Measurements from ENCODE around the gene ACSL5.
"Not testable (repeated sequence)": the region's sequence is repeated elsewhere in the genome, so short reads cannot be mapped to it uniquely, and the experiment has no call there.

DNA sequence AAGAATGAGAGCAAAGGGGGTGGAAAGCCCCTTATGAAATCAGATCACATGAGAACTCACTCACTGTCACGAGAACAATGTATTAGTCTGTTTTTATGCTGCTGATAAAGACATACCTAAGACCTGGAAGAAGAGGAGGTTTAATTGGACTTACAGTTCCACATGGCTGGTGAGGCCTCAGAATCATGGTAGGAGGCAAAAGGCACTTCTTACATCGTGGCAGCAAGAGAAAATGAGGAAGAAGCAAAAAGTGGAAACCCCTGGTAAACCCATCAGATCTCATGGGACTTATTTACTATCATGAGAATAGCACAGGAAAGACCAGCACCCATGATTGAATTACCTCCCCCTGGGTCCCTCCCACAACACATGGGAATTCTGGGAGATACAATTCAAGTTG is 32.9 kb downstream of the ACSL5 start:
- TF ChIP-seq, protein P1, sequence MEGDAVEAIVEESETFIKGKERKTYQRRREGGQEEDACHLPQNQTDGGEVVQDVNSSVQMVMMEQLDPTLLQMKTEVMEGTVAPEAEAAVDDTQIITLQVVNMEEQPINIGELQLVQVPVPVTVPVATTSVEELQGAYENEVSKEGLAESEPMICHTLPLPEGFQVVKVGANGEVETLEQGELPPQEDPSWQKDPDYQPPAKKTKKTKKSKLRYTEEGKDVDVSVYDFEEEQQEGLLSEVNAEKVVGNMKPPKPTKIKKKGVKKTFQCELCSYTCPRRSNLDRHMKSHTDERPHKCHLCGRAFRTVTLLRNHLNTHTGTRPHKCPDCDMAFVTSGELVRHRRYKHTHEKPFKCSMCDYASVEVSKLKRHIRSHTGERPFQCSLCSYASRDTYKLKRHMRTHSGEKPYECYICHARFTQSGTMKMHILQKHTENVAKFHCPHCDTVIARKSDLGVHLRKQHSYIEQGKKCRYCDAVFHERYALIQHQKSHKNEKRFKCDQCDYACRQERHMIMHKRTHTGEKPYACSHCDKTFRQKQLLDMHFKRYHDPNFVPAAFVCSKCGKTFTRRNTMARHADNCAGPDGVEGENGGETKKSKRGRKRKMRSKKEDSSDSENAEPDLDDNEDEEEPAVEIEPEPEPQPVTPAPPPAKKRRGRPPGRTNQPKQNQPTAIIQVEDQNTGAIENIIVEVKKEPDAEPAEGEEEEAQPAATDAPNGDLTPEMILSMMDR (conservative IDR thresholded peaks at IDR 0.05 in 1 of 2, IDR thresholded peaks at IDR 0.05 in 1 of 2; ENCODE audit: extremely low read depth in 1 of 2, insufficient read depth in 1 of 2, low read depth in 1 of 2, low read length in 2 of 2), result not testable (repeated sequence)
- TF ChIP-seq EZH2 (IDR thresholded peaks at IDR 0.05; ENCODE audit: borderline replicate concordance, low read length), result not testable (repeated sequence)
